K562 (cell line): Measurements from ENCODE around the gene ARHGEF4. TPM values are rescaled to one million over a fixed set of nuclear protein-coding genes. Genes with fewer than 3 reads are reported as not detected.

Experiments used
- ATAC-seq: fragments of 200-7000 bp; cut with Tn5 transposase; 3 replicates; pipeline ENCODE4 v1.9.1; 2020; ENCODE audit warnings: moderate library complexity
- BruUV-seq: library from RNA; stranded (reverse); fragments of 400-500 nt; replicated peaks from 2 replicates; lab custom pipeline; 2021; lab: Mats Ljungman, UMichigan
- CTCF ChIA-PET: fragments of 300-600 bp; formaldehyde crosslinking; extraction: SDS; loops from one replicate; lab custom pipeline; 2021; ENCODE audit warnings: low intra/inter-chr PET ratio; lab: Yijun Ruan, JAX
- POLR2A ChIA-PET: fragments of 300-600, 350-650 bp; sonication (Branson Sonifier 250); formaldehyde crosslinking; extraction: SDS; loops from one replicate; lab custom pipeline; 2021; ENCODE audit warnings: antibody characterized with exemption, inconsistent platforms; lab: Yijun Ruan, JAX
- DNase-seq, 4 experiments: peaks; one replicate each; pipeline versions ENCODE4 v3.0.0 to v3.0.0-alpha.2; 2011 to 2018; ENCODE audit warnings: low spot score in 3 of 4, mixed read lengths in 3 of 4; ENCODE audit errors: extremely low read depth in 1 of 4
- FAIRE-seq: peaks from 2 replicates; lab custom pipeline; 2011; peaks lifted over from hg19 to GRCh38; lab: Jason Lieb, UNC
- H2AFZ ChIP-seq: 2 replicates; pipeline ENCODE4 v1.6.0; 2011; ENCODE audit warnings: low read depth, low read length, control low read depth, inconsistent platforms
- H3K27ac ChIP-seq: fragments of 200-600 bp; 3 replicates; pipeline ENCODE4 v1.8.0; 2011; ENCODE audit warnings: low read depth, mild to moderate bottlenecking, control low read depth, inconsistent platforms, low read length, moderate library complexity, mixed read lengths; ENCODE audit errors: extremely low read depth
- H3K27me3 ChIP-seq, 2 experiments: fragments of 300-600 bp in 1 of 2; 2 replicates in 1 of 2; 3 replicates in 1 of 2; pipeline versions ENCODE4 v1.6.0 to v1.8.0; 2011; ENCODE audit warnings: inconsistent platforms in 2 of 2, low read length in 2 of 2, mild to moderate bottlenecking in 1 of 2, mixed read lengths in 1 of 2, moderate library complexity in 1 of 2; ENCODE audit not compliant: control insufficient read depth in 2 of 2, insufficient read depth in 2 of 2
- H3K36me3 ChIP-seq: fragments of 300-600 bp; 3 replicates; pipeline ENCODE4 v1.8.0; 2011; ENCODE audit warnings: mild to moderate bottlenecking, low read length, inconsistent platforms; ENCODE audit not compliant: control insufficient read depth, insufficient read depth
- H3K4me1 ChIP-seq, 2 experiments: fragments of 200-600 bp in 1 of 2; replicated peaks in 1 of 2; 2 replicates in 1 of 2; 3 replicates in 1 of 2; pipeline versions ENCODE4 v1.5.1 to v1.8.0; 2011; ENCODE audit warnings: inconsistent platforms in 2 of 2, low read length in 2 of 2, mild to moderate bottlenecking in 1 of 2, mixed read lengths in 1 of 2, moderate library complexity in 1 of 2; ENCODE audit not compliant: control insufficient read depth in 2 of 2, insufficient read depth in 2 of 2
- H3K4me2 ChIP-seq: 2 replicates; pipeline ENCODE4 v1.6.1; 2011; ENCODE audit warnings: low read length, control low read depth, inconsistent platforms, mixed read lengths; ENCODE audit not compliant: insufficient read depth
- H3K4me3 ChIP-seq: fragments of 200-600 bp; sonication (generic), shearing (Covaris generic); 2 replicates; pipeline ENCODE4 v1.5.1; 2016; ENCODE audit warnings: control low read depth, inconsistent platforms
- H3K79me2 ChIP-seq: fragments of 200-600 bp; 3 replicates; pipeline ENCODE4 v1.8.0; 2011; ENCODE audit warnings: low read length, inconsistent platforms; ENCODE audit not compliant: control insufficient read depth, insufficient read depth
- H3K9ac ChIP-seq, 2 experiments: 2 replicates each; pipeline versions ENCODE4 v1.6.0 to v1.6.1; 2011; ENCODE audit warnings: low read depth in 2 of 2, low read length in 2 of 2, control low read depth in 1 of 2, inconsistent platforms in 1 of 2, mild to moderate bottlenecking in 1 of 2, mixed read lengths in 1 of 2; ENCODE audit not compliant: insufficient read depth in 1 of 2
- H3K9me1 ChIP-seq: one replicate; pipeline ENCODE4 v1.6.0; 2011; ENCODE audit warnings: inconsistent platforms, mild to moderate bottlenecking, low read length, moderate library complexity; ENCODE audit not compliant: control insufficient read depth, insufficient read depth
- H3K9me3 ChIP-seq: replicated peaks from 2 replicates; pipeline ENCODE4 v1.5.1; 2011; ENCODE audit warnings: low read depth, low read length, inconsistent platforms; ENCODE audit not compliant: control insufficient read depth, insufficient read depth
- H4K20me1 ChIP-seq: replicated peaks from 2 replicates; pipeline ENCODE4 v1.6.1; 2011; ENCODE audit warnings: low read length, inconsistent platforms, mixed read lengths; ENCODE audit not compliant: control insufficient read depth, insufficient read depth
- BDP1 ChIP-seq: IDR thresholded peaks from 3 replicates; pipeline ENCODE4 v1.6.1; 2011; ENCODE audit not compliant: insufficient read length, insufficient read depth
- CHD2 ChIP-seq: IDR thresholded peaks from 2 replicates; pipeline ENCODE4 v1.6.1; 2011; ENCODE audit warnings: low read depth, low read length
- FIP1L1 ChIP-seq: fragments of 200-400 bp; formaldehyde crosslinking; IDR thresholded peaks from 2 replicates; pipeline ENCODE4 v1.6.1; 2018; ENCODE audit warnings: mild to moderate bottlenecking, low read depth, low read length; ENCODE audit not compliant: poor library complexity, severe bottlenecking
- HOMEZ ChIP-seq: fragments of 250-450 bp; sonication (Bioruptor Pico); IDR thresholded peaks from 2 replicates; pipeline ENCODE4 v1.4.0; 2020; ENCODE audit warnings: mild to moderate bottlenecking, moderate library complexity
- NCOA6 ChIP-seq: fragments of 450-650 bp; IDR thresholded peaks from 2 replicates; pipeline ENCODE4 v1.6.1; 2017; ENCODE audit warnings: mild to moderate bottlenecking
- RNF2 ChIP-seq: sonication (generic); IDR thresholded peaks from 2 replicates; pipeline ENCODE4 v1.6.1; 2016
- STAG1 ChIP-seq: sonication (generic); formaldehyde crosslinking; IDR thresholded peaks from 2 replicates; pipeline ENCODE4 v1.5.0; 2020; ENCODE audit warnings: missing genetic modification reagents, borderline replicate concordance
- TEAD1 ChIP-seq, 2 experiments: fragments of 450-650 bp in 1 of 2; sonication (generic) in 1 of 2; formaldehyde crosslinking; IDR thresholded peaks; 2 replicates each; pipeline versions ENCODE4 v1.4.0 to v1.8.0; 2020 to 2022; ENCODE audit warnings: mild to moderate bottlenecking in 2 of 2, missing genetic modification reagents in 1 of 2
- ZBTB17 ChIP-seq: fragments of 450-650 bp; formaldehyde crosslinking; IDR thresholded peaks from 2 replicates; pipeline ENCODE4 v1.4.0; 2020; ENCODE audit warnings: mild to moderate bottlenecking
- ZBTB33 ChIP-seq: sonication (generic); formaldehyde crosslinking; IDR thresholded peaks from 2 replicates; pipeline ENCODE4 v1.8.1; 2023; ENCODE audit warnings: mild to moderate bottlenecking, missing genetic modification reagents
- ZBTB49 ChIP-seq: sonication (generic); formaldehyde crosslinking; IDR thresholded peaks from 2 replicates; pipeline ENCODE4 v1.8.0; 2022; ENCODE audit warnings: missing genetic modification reagents, mild to moderate bottlenecking, borderline replicate concordance
- ZFP36 ChIP-seq: fragments of 150-350 bp; IDR thresholded peaks from 2 replicates; pipeline ENCODE4 v1.6.1; 2018; ENCODE audit warnings: low read length, low read depth; ENCODE audit not compliant: partially characterized antibody
- ZNF655 ChIP-seq: fragments of 250-450 bp; sonication (Bioruptor Pico); IDR thresholded peaks from 2 replicates; pipeline ENCODE4 v1.5.0; 2021
- ZNF75A ChIP-seq: fragments of 450-650 bp; formaldehyde crosslinking; IDR thresholded peaks from 2 replicates; pipeline ENCODE4 v1.4.0; 2020; ENCODE audit warnings: mild to moderate bottlenecking
- WGBS: fragments of 100-300 bp; shearing (Covaris generic); methylation state at CpG from one replicate; pipeline ENCODE4 v1.1.6; 2016; ENCODE audit warnings: low coverage, mixed read lengths; ENCODE audit not compliant: insufficient coverage; ENCODE audit errors: missing lambda C conversion rate; 5-methylcytosine and 5-hydroxymethylcytosine counted together
- in situ Hi-C: fragments of 300-500 bp; cut with MboI; formaldehyde crosslinking; loops from 4 replicates; pipeline ENCODE4 v1.15.0; 2018; ENCODE audit warnings: inconsistent platforms, mixed read lengths
- intact Hi-C: fragments of 100-400 bp; cut with micrococcal nuclease; formaldehyde crosslinking; loops from 2 replicates; pipeline ENCODE4 v1.14.2; 2022
- polyA plus RNA-seq, 8 experiments: library from polyadenylated mRNA; depleted of rRNA in 4 of 8; stranded (reverse) in 5 of 8; unstranded in 3 of 8; fragments of >200 nt; fragmentation: Nextera tagmentation in 2 of 8; fragmentation: Illumina TruSeq in 1 of 8; extraction: Ambion mirVana in 2 of 8; extraction: Trizol in 1 of 8; gene quantifications; 2 replicates each; pipeline versions ENCODE4 v1.2.1 to v1.2.3, GENCODE V29; 2011 to 2014; ENCODE audit warnings: inconsistent platforms in 1 of 8, missing spikeins in 1 of 8
- total RNA-seq, 7 experiments: library from RNA; depleted of rRNA in 6 of 7; stranded (reverse); fragments of >200 nt in 6 of 7; fragmentation: Illumina TruSeq in 2 of 7; extraction: Trizol in 2 of 7; gene quantifications; 2 replicates each; pipeline versions ENCODE4 v1.2.1 to v1.2.3, GENCODE V29; 2011 to 2021; ENCODE audit warnings: low replicate concordance in 1 of 7

Gene ARHGEF4
- total and polyA plus RNA-seq, 9 of the 15 experiments (the other 6 are each of a cell fraction or from before 2014, with no cell fraction given), result not detected

- Histone ChIP-seq H3K36me3 (no peaks in the 10 kb centered on the region), H3K9ac (no peak overlapping the region)
- ATAC-seq, result no peak
- TF ChIP-seq ZNF655 (CRISPR knock-in tag) (no peak), TEAD1 (CRISPR knock-in tag; IDR thresholded peaks at IDR 0.05) (no peak), ZFP36 (no peak), ZNF75A (no peak), FIP1L1 (no peak), ZBTB49 (CRISPR knock-in tag) (no peak), BDP1 (no peak), ZBTB33 (no peak), NCOA6 (no peak), RNF2 (no peak), HOMEZ (CRISPR knock-in tag) (no peak), ZBTB17 (CRISPR knock-in tag) (no peak), CHD2 (no peak), STAG1 (no peak)
Observed at GRCh38 chr2:130870161-130870485, 33.4 kb downstream of the ARHGEF4 start.

More at GRCh38 chr2:130870161-130870485, 33.4 kb downstream of the ARHGEF4 start:
- no peaks in the 10 kb centered on the region for H3K9me1 ChIP-seq
- H3K4me2 ChIP-seq, result no peak overlapping the region
- POLR2A ChIA-PET, result interaction anchor here (0.6 kb wide), 1 partner anchor 70 kb away, joined by 3 read pairs; no protein-coding TSS in a partner anchor
- H3K79me2 ChIP-seq, result no peaks in the 10 kb centered on the region
- H3K4me1 ChIP-seq, result no peaks in the 10 kb centered on the region
- DNase-seq (no peak), FAIRE-seq (no peak)
- no peaks in the 10 kb centered on the region for H3K9me3 ChIP-seq
- H3K4me3 ChIP-seq, result no peak overlapping the region
- H2AFZ ChIP-seq, result no peak overlapping the region
- in situ Hi-C loops, result no loop called here
- intact Hi-C loops, result no loop called here
- CTCF ChIA-PET, result no interaction called here
- WGBS, result 0% methylated on average over 5 of the region's 5 CpGs
- H3K27ac ChIP-seq, result no peak overlapping the region
- BruUV-seq, result no TSS peak
- H3K27me3 ChIP-seq, result peaks cover 15 to 50% of the 10 kb centered on the region in 2 experiments
- no peaks in the 10 kb centered on the region for H4K20me1 ChIP-seq
